Hepatocyte (in vitro differentiated cells): ENCODE measurements around the gene SDC3. TPM values are rescaled to one million over a fixed set of nuclear protein-coding genes. Genes with fewer than 3 reads are reported as not detected.

Experiments
- DNase-seq: peaks from one replicate; pipeline ENCODE4 v3.0.0-alpha.2; 2016; ENCODE audit warnings: low spot score
- H2AFZ ChIP-seq: fragments of 200-600 bp; sonication (generic); 2 replicates; pipeline ENCODE4 v1.6.0; 2016; ENCODE audit warnings: antibody characterized with exemption, mild to moderate bottlenecking
- H3K27ac ChIP-seq: fragments of 200-600 bp; sonication (generic); 2 replicates; pipeline ENCODE4 v1.5.1; 2016; ENCODE audit warnings: mild to moderate bottlenecking
- H3K27me3 ChIP-seq: fragments of 200-600 bp; sonication (generic); 2 replicates; pipeline ENCODE4 v1.6.1; 2016
- H3K36me3 ChIP-seq: fragments of 200-600 bp; sonication (generic); replicated peaks from 2 replicates; pipeline ENCODE4 v1.5.1; 2016; ENCODE audit warnings: low read depth; ENCODE audit not compliant: insufficient read depth
- H3K4me1 ChIP-seq: fragments of 200-600 bp; sonication (generic); 2 replicates; pipeline ENCODE4 v1.5.1; 2016; ENCODE audit warnings: mild to moderate bottlenecking, moderate library complexity; ENCODE audit not compliant: insufficient read depth
- H3K4me2 ChIP-seq: fragments of 200-600 bp; sonication (generic); 2 replicates; pipeline ENCODE4 v1.6.0; 2016
- H3K4me3 ChIP-seq: fragments of 200-600 bp; sonication (generic); 2 replicates; pipeline ENCODE4 v1.5.1; 2016; ENCODE audit warnings: mild to moderate bottlenecking
- H3K79me2 ChIP-seq: fragments of 200-600 bp; sonication (generic); 2 replicates; pipeline ENCODE4 v1.6.0; 2017; ENCODE audit warnings: mild to moderate bottlenecking
- H3K9me2 ChIP-seq: fragments of 200-600 bp; sonication (generic); replicated peaks from 2 replicates; pipeline ENCODE4 v1.6.0; 2017; ENCODE audit warnings: mild to moderate bottlenecking; ENCODE audit not compliant: insufficient read depth
- H3K9me3 ChIP-seq: fragments of 200-600 bp; sonication (generic); 2 replicates; pipeline ENCODE4 v1.5.1; 2016; ENCODE audit warnings: low read depth, mild to moderate bottlenecking
- H4K20me1 ChIP-seq: fragments of 200-600 bp; sonication (generic); 2 replicates; pipeline ENCODE4 v1.6.0; 2016; ENCODE audit warnings: mild to moderate bottlenecking; ENCODE audit not compliant: insufficient read depth, poor library complexity, severe bottlenecking
- CTCF ChIP-seq: fragments of 200-600 bp; sonication (generic); IDR thresholded peaks from 2 replicates; pipeline ENCODE4 v1.5.1; 2016; ENCODE audit warnings: antibody characterized with exemption, mild to moderate bottlenecking; ENCODE audit not compliant: poor library complexity
- EZH2 ChIP-seq: fragments of 200-600 bp; sonication (generic); IDR thresholded peaks from 2 replicates; pipeline ENCODE4 v1.6.1; 2016; ENCODE audit warnings: antibody characterized with exemption, mild to moderate bottlenecking, borderline replicate concordance
- EZH2phosphoT487 ChIP-seq: fragments of 200-600 bp; sonication (generic); IDR thresholded peaks from one replicate; pipeline ENCODE4 v1.6.1; 2018; ENCODE audit warnings: antibody characterized with exemption, mild to moderate bottlenecking, low read depth, moderate library complexity; ENCODE audit not compliant: unreplicated experiment, severe bottlenecking
- WGBS: methylation state at CpG from one replicate; pipeline ENCODE4 v1.1.6; 2016; ENCODE audit warnings: low lambda C conversion rate; ENCODE audit errors: missing lambda C conversion rate; 5-methylcytosine and 5-hydroxymethylcytosine counted together
- polyA plus RNA-seq: library from polyadenylated mRNA; unstranded; fragments of >200 nt; fragmentation: Nextera tagmentation; extraction: Ambion mirVana; gene quantifications from 2 replicates; pipeline ENCODE4 v1.2.1, GENCODE V29; 2016
- total RNA-seq: library from RNA; depleted of rRNA; stranded (reverse); fragments of >200 nt; gene quantifications from 2 replicates; pipeline ENCODE4 v1.2.3, GENCODE V29; 2014

The SDC3 gene
- total and polyA plus RNA-seq, 2 experiments from 2014 or later, result 33.5 to 60.0 TPM

GRCh38 chr1:30847358-30847972 lies 61.1 kb downstream of the SDC3 start:
- TF ChIP-seq CTCF, result no peak
- no peak for TF ChIP-seq EZH2
- TF ChIP-seq EZH2phosphoT487, result no peak

DNA sequence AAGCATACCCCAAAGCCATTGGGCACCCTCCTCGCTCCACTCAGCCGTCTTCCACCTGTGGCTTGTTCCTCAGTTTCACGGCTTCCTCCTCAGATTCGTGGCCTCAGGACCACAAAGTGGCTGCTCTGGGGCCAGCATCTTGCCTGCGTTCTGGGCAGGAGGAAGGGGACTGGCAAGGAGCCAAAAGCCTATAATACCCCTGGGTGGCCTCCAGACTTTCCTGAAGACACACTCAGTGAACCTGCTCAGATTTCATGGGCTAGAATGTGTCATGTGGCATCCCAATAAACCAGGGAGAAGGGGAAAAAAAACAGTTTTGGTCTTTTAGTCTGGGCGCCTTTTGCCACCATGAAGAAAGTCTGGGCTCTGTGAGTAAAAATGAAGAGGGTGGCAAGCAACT lies 62.0 kb downstream of the SDC3 start:
- 81% methylated on average over 6 of the region's 6 CpGs for WGBS
- Histone ChIP-seq H3K4me3 (no peak overlapping the region), H3K9me3 (no peaks in the 10 kb centered on the region), H3K9me2 (no peaks in the 10 kb centered on the region), H3K4me1 (no peaks in the 10 kb centered on the region), H2AFZ (no peak overlapping the region), H3K27me3 (no peaks in the 10 kb centered on the region), H3K79me2 (no peaks in the 10 kb centered on the region), H3K4me2 (no peak overlapping the region), H3K27ac (no peak overlapping the region), H4K20me1 (no peaks in the 10 kb centered on the region), H3K36me3 (no peaks in the 10 kb centered on the region)
- TF ChIP-seq EZH2 (no peak), CTCF (no peak), EZH2phosphoT487 (no peak)
- no peak for DNase-seq

More at GRCh38 chr1:30847358-30847972, 61.1 kb downstream of the SDC3 start:
- Histone ChIP-seq H3K79me2 (no peaks in the 10 kb centered on the region), H3K4me2 (no peak overlapping the region), H3K9me3 (no peaks in the 10 kb centered on the region), H3K36me3 (no peaks in the 10 kb centered on the region), H3K9me2 (no peaks in the 10 kb centered on the region), H3K4me1 (no peaks in the 10 kb centered on the region), H3K4me3 (no peak overlapping the region), H4K20me1 (no peaks in the 10 kb centered on the region), H2AFZ (no peak overlapping the region), H3K27me3 (no peaks in the 10 kb centered on the region), H3K27ac (no peak overlapping the region)
- peak; percentile 59 for DNase-seq
- 58% methylated on average over 11 of the region's 17 CpGs for WGBS

DNA sequence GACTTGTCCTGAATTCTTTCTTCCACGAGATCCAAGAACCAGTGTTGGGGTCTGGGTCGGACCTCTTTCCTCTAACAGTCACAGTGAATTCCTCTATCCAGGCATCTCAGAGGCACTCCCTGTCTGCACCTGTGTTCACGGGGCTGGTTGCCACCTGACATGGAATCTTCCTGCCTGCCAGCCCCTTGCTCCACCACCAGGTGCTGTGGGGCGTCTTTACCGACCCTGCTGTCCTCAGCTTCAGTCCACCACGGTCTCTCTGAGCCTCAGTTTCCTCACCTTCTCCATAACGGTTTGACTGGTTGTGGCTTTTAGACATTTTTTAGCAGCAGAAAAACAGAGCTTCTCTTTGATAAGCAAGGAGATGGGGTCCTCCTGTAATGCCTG lies 62.7 kb downstream of the SDC3 start:
- Histone ChIP-seq H3K27me3 (no peaks in the 10 kb centered on the region), H3K27ac (no peak overlapping the region), H3K4me3 (no peak overlapping the region), H3K4me1 (no peaks in the 10 kb centered on the region), H3K79me2 (no peaks in the 10 kb centered on the region), H3K9me3 (no peaks in the 10 kb centered on the region), H2AFZ (no peak overlapping the region), H3K9me2 (no peaks in the 10 kb centered on the region), H3K4me2 (no peak overlapping the region), H3K36me3 (no peaks in the 10 kb centered on the region), H4K20me1 (no peaks in the 10 kb centered on the region)
- TF ChIP-seq EZH2phosphoT487, result no peak
- no peak for TF ChIP-seq CTCF
- TF ChIP-seq EZH2, result no peak
- no peak for DNase-seq
- 51% methylated on average over 7 of the region's 7 CpGs for WGBS
